Measurements from ENCODE around the gene SLC11A2. TPM values are rescaled to one million over a fixed set of nuclear protein-coding genes. Genes with fewer than 3 reads are reported as not detected.

The SLC11A2 gene
- total and polyA plus RNA-seq, 9 of the 15 experiments (the other 6 are each of a cell fraction or from before 2014, with no cell fraction given) = 21.1 to 54.0 (median 32.9) TPM

GRCh38 chr12:51047655-51048540 is 21.7 kb upstream of the SLC11A2 start, which contains the start of gene LETMD1 (continued):
- TF ChIP-seq ZKSCAN8 (CRISPR knock-in tag; IDR thresholded peaks at IDR 0.05) = no peak
- TF ChIP-seq TSC22D4 (tag; IDR thresholded peaks at IDR 0.05) = no peak
- no peak for TF ChIP-seq PBX2 (CRISPR knock-in tag; IDR thresholded peaks at IDR 0.05; ENCODE audit: low read depth)
- TF ChIP-seq PBX2 (tag; conservative IDR thresholded peaks at IDR 0.05; ENCODE audit: low read depth) = no peak
- peak; percentile 1; the same call in 1 of the 2 replicates for TF ChIP-seq DPF2 (IDR thresholded peaks at IDR 0.05)
- no peak for TF ChIP-seq ARID3A (IDR thresholded peaks at IDR 0.05; ENCODE audit: borderline replicate concordance, low read depth, low read length)
- no peak for TF ChIP-seq ZC3H11A (IDR thresholded peaks at IDR 0.05; ENCODE audit: low read depth, low read length)
- TF ChIP-seq DDX20 (tag; IDR thresholded peaks at IDR 0.05; ENCODE audit: low read depth) = no peak
- peak; percentile 65 to 94 (median 88) for TF ChIP-seq YY1 (IDR thresholded peaks at IDR 0.05; ENCODE audit: borderline replicate concordance in 1 of 3, control insufficient read depth in 1 of 3, extremely low read depth in 1 of 3, insufficient read depth in 3 of 3, insufficient read length in 1 of 3, insufficient replicate concordance in 2 of 3, low read depth in 1 of 3, low read length in 2 of 3)
- 0 out of 2 replicates have a peak, but pooled peaks have one; percentile 35 for TF ChIP-seq ZBTB12 (CRISPR knock-in tag; IDR thresholded peaks at IDR 0.05)
- TF ChIP-seq ZNF77 (CRISPR knock-in tag; IDR thresholded peaks at IDR 0.05) = no peak
- peak; percentile 83 for TF ChIP-seq CREM (IDR thresholded peaks at IDR 0.05; ENCODE audit: low read depth)
- no peak for TF ChIP-seq ZBTB2 (IDR thresholded peaks at IDR 0.05)
- no peak for TF ChIP-seq TAL1 (IDR thresholded peaks at IDR 0.05)
- no peak for TF ChIP-seq ZNF184 (CRISPR knock-in tag; IDR thresholded peaks at IDR 0.05)
- no peak for TF ChIP-seq ZNF551 (CRISPR knock-in tag; IDR thresholded peaks at IDR 0.05)
- no peak for TF ChIP-seq LCOR (CRISPR knock-in tag; IDR thresholded peaks at IDR 0.05)
- TF ChIP-seq TCF3 (CRISPR knock-in tag; IDR thresholded peaks at IDR 0.05) = 0 out of 2 replicates have a peak, but pooled peaks have one; percentile 7
- no peak for TF ChIP-seq MAFG (tag; conservative IDR thresholded peaks at IDR 0.05)
